Measurements from ENCODE around the gene DZIP1. TPM values are rescaled to one million over a fixed set of nuclear protein-coding genes. Genes with fewer than 3 reads are reported as not detected.
"Not testable (repeated sequence)": the region's sequence is repeated elsewhere in the genome, so short reads cannot be mapped to it uniquely, and the experiment has no call there.

Gene DZIP1
- total and polyA plus RNA-seq, 4 donors, result 10.1 to 25.3 (median 17.5) TPM

DNA sequence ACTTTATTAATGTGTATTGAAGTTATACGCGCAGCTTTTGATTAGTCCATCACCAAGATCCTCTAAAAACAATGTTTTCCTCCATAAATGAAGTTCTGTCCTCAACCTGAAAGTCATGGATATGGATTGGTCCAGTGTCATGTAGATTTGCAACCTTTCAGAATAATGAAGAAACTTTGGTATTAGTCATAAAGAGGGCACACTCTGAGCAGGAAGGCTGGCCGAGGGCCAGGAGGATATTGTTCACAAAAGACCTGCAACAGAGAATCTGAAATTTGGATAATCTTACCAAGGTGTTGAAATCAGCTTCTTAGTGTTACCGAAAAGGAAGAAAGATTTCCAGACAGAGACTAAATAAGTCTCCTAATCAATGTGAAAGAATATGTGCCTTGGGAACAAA lies 71.3 kb downstream of the DZIP1 start:
- DNase-seq (no peak), ATAC-seq (ENCODE audit: low FRiP score) (no peak)
- Histone ChIP-seq H3K4me1 (ENCODE audit: control insufficient read depth in 1 of 2, insufficient read depth in 2 of 2, low read length in 2 of 2) (no peaks in the 10 kb centered on the region), H3K27ac (ENCODE audit: low read depth in 1 of 2, low read length in 2 of 2) (no peak overlapping the region), H3K4me3 (ENCODE audit: low read length in 2 of 2) (no peak overlapping the region), H3K36me3 (ENCODE audit: control insufficient read depth in 1 of 2, insufficient read depth in 2 of 2, low read length in 1 of 2) (no peaks in the 10 kb centered on the region), H3K9me3 (ENCODE audit: control insufficient read depth, low read length) (peaks cover 2% of the 10 kb centered on the region), H3K27me3 (ENCODE audit: control insufficient read depth in 1 of 2, insufficient read depth in 2 of 2, low read length in 1 of 2) (no peaks in the 10 kb centered on the region)
- intact Hi-C loops (cut with DNase I), result no loop called here
- 88 to 89% methylated on average over 4 of the region's 4 CpGs for WGBS, 2 donors

DNA sequence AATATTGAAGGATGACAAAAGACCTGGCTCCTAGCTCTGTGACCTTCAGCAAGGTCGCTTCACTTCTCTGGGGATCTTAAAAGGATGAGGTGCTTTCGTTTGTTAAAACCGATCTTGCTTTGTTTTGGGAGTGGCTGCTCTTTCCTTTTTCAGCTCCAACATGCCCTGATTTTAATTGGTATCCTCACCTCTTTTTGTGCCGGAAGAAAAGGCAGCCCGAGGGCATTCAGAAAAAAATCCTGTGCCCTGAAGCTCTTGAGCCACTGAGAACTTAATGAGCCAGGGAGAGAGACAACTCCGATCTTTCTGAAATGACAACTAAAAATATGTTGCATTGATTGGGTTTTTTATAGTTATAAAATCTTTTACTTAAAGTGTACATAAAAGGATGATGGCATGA lies 72.6 kb downstream of the DZIP1 start:
- H3K27me3 ChIP-seq (ENCODE audit: control insufficient read depth in 1 of 2, insufficient read depth in 2 of 2, low read length in 1 of 2), result no peaks in the 10 kb centered on the region
- intact Hi-C loops (cut with DNase I), result no loop called here
- H3K9me3 ChIP-seq (ENCODE audit: control insufficient read depth, low read length), result peaks cover 2% of the 10 kb centered on the region
- DNase-seq (no peak), ATAC-seq (ENCODE audit: low FRiP score) (no peak)
- H3K4me3 ChIP-seq (ENCODE audit: low read length in 2 of 2), result no peak overlapping the region
- WGBS, 2 donors, result 71 to 75% methylated on average over 6 of the region's 6 CpGs
- H3K4me1 ChIP-seq (ENCODE audit: control insufficient read depth in 1 of 2, insufficient read depth in 2 of 2, low read length in 2 of 2), result no peaks in the 10 kb centered on the region
- no peak overlapping the region for H3K27ac ChIP-seq (ENCODE audit: low read depth in 1 of 2, low read length in 2 of 2)
- H3K36me3 ChIP-seq (ENCODE audit: control insufficient read depth in 1 of 2, insufficient read depth in 2 of 2, low read length in 1 of 2), result no peaks in the 10 kb centered on the region

DNA sequence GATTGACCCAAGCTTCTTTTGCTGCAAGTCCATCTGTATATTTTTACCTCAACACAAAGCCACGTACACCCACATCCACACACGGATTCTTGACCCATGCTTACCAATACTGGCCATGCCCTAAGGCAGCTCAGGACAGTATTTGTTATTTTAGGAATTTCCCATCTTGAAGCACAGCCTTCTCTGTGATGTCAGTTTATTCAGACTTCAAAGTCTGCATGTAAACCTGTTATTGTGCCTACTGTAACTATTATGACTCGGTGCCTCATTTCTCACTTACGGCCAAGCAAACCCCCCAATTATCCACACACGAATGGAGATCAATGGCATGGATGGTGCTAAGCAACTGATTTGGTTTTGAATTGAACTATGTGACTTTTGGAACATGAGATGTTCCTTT lies 74.5 kb downstream of the DZIP1 start:
- ATAC-seq (ENCODE audit: low FRiP score), result no peak
- intact Hi-C loops (cut with DNase I), result no loop called here
- WGBS, 2 donors, result 81% methylated on average over 5 of the region's 5 CpGs

DNA sequence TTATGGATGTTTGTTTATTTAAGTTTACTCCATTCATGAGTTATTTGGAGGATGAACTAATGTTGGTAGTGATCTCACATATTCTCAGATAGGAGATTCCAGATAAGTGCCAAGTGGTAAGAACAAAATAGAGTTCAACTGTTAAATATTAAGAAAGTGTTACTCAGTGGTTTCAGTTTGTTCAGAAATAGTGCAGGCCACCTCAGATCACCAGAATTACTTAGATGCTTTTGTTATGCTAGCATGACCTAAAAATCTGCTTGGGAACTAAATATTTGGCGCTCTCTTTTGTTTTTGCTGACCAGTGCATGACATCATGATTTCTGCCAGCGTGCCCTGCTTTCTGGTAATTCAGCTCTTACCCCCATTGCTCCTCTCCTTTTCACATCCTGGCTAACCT lies 76.4 kb downstream of the DZIP1 start:
- DNase-seq, result no peak
- 60 to 72% methylated on average over 2 of the region's 2 CpGs for WGBS, 2 donors
- H3K27me3 ChIP-seq (ENCODE audit: control insufficient read depth in 1 of 2, insufficient read depth in 2 of 2, low read length in 1 of 2), result no peaks in the 10 kb centered on the region

More for the DNA sequence above, 74.5 kb downstream of the DZIP1 start:
- Histone ChIP-seq H3K4me1 (ENCODE audit: control insufficient read depth in 1 of 2, insufficient read depth in 2 of 2, low read length in 2 of 2) (no peaks in the 10 kb centered on the region), H3K9me3 (ENCODE audit: control insufficient read depth, low read length) (peaks cover 2% of the 10 kb centered on the region), H3K27me3 (ENCODE audit: control insufficient read depth in 1 of 2, insufficient read depth in 2 of 2, low read length in 1 of 2) (no peaks in the 10 kb centered on the region), H3K4me3 (ENCODE audit: low read length in 2 of 2) (no peak overlapping the region), H3K27ac (ENCODE audit: low read depth in 1 of 2, low read length in 2 of 2) (no peak overlapping the region), H3K36me3 (ENCODE audit: control insufficient read depth in 1 of 2, insufficient read depth in 2 of 2, low read length in 1 of 2) (no peaks in the 10 kb centered on the region)
- no peak for DNase-seq

DNA sequence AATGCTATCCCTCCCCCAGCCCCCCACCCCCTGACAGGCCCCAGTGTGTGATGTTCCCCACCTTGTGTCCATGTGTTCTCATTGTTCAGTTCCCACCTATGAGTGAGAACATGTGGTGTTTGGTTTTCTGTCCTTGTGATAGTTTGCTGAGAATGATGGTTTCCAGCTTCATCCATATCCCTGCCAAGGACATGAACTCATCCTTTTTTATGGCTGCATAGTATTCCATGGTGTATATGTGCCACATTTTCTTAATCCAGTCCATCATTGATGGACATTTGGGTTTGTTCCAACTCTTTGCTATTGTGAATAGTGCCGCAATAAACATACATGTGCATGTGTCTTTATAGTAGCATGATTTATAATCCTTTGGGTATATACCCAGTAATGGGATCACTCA lies 78.7 kb downstream of the DZIP1 start:
- H3K36me3 ChIP-seq (ENCODE audit: control insufficient read depth in 1 of 2, insufficient read depth in 2 of 2, low read length in 1 of 2); H3K4me1 ChIP-seq (ENCODE audit: control insufficient read depth in 1 of 2, insufficient read depth in 2 of 2, low read length in 2 of 2); intact Hi-C loops (cut with DNase I); H3K27ac ChIP-seq (ENCODE audit: low read depth in 1 of 2, low read length in 2 of 2); H3K9me3 ChIP-seq (ENCODE audit: control insufficient read depth, low read length); H3K27me3 ChIP-seq (ENCODE audit: control insufficient read depth in 1 of 2, insufficient read depth in 2 of 2, low read length in 1 of 2); ATAC-seq (ENCODE audit: low FRiP score); H3K4me3 ChIP-seq (ENCODE audit: low read length in 2 of 2); DNase-seq: not testable (repeated sequence)
- 98 to 100% methylated on average over 1 of the region's 1 CpG for WGBS, 2 donors

More for the DNA sequence above, 76.4 kb downstream of the DZIP1 start:
- no peaks in the 10 kb centered on the region for H3K4me1 ChIP-seq (ENCODE audit: control insufficient read depth in 1 of 2, insufficient read depth in 2 of 2, low read length in 2 of 2)
- intact Hi-C loops (cut with DNase I), result no loop called here
- H3K4me3 ChIP-seq (ENCODE audit: low read length in 2 of 2), result no peak overlapping the region
- no peak overlapping the region for H3K27ac ChIP-seq (ENCODE audit: low read depth in 1 of 2, low read length in 2 of 2)
- H3K9me3 ChIP-seq (ENCODE audit: control insufficient read depth, low read length), result peaks cover 2% of the 10 kb centered on the region
- ATAC-seq (ENCODE audit: low FRiP score), result no peak
- no peaks in the 10 kb centered on the region for H3K36me3 ChIP-seq (ENCODE audit: control insufficient read depth in 1 of 2, insufficient read depth in 2 of 2, low read length in 1 of 2)

DNA sequence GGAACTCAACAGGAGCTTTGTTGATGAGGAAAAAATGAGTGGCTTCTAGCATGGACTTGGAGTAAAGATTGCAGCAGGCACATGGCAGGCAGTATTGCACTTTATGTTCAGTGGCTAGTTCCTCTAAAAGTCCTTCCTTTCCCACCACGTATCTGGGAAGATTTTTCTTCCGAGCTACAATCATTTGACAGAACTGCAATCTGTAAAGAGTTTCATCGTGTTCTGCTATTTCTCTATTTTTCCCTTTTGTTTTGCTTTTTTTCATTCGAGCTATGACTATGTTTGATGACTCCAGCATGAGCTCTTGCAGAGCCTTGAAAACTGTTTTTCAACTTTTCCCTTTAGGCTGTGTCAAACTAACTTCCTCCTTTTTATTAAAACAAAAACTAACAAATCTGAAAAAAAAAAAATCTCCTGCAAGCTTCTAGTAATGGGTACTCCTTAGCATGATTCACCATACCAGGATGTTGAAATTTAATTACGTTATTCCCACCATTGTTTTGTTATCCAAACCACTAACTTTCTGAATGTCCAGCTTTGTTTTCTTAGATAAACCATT lies 79.7 kb downstream of the DZIP1 start:
- DNase-seq, result no peak
- Histone ChIP-seq H3K9me3 (ENCODE audit: control insufficient read depth, low read length) (peaks cover 2% of the 10 kb centered on the region), H3K27me3 (ENCODE audit: control insufficient read depth in 1 of 2, insufficient read depth in 2 of 2, low read length in 1 of 2) (no peaks in the 10 kb centered on the region), H3K27ac (ENCODE audit: low read depth in 1 of 2, low read length in 2 of 2) (no peak overlapping the region), H3K4me3 (ENCODE audit: low read length in 2 of 2) (no peak overlapping the region), H3K4me1 (ENCODE audit: control insufficient read depth in 1 of 2, insufficient read depth in 2 of 2, low read length in 2 of 2) (no peaks in the 10 kb centered on the region), H3K36me3 (ENCODE audit: control insufficient read depth in 1 of 2, insufficient read depth in 2 of 2, low read length in 1 of 2) (no peaks in the 10 kb centered on the region)
- 10 to 13% methylated on average over 5 of the region's 5 CpGs for WGBS, 2 donors
- intact Hi-C loops (cut with DNase I), result no loop called here
- no peak for ATAC-seq (ENCODE audit: low FRiP score)

DNA sequence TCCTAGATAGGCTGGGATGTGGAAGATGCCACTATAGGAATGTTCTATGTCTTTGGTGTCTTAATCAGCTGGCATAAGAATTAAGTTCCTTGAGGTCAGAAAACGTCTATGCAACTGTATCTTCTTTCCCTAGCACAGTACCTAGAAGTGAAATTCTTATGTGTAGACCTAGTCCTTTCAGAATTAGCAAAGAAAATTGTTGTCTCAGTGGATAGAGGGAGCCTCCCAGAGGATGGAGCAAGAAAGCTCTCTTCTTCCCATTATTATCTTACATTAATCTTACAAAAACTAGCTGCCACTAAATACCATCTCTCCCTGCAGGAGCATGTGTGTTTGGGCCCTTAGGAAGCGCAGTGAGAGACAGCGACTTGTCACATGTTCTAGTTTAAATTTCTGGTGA lies 80.4 kb downstream of the DZIP1 start:
- H3K4me1 ChIP-seq (ENCODE audit: control insufficient read depth in 1 of 2, insufficient read depth in 2 of 2, low read length in 2 of 2), result no peaks in the 10 kb centered on the region
- ATAC-seq (ENCODE audit: low FRiP score), result no peak
- WGBS, 2 donors, result 73 to 74% methylated on average over 3 of the region's 3 CpGs
- DNase-seq, result no peak
- no peaks in the 10 kb centered on the region for H3K36me3 ChIP-seq (ENCODE audit: control insufficient read depth in 1 of 2, insufficient read depth in 2 of 2, low read length in 1 of 2)
- no peak overlapping the region for H3K27ac ChIP-seq (ENCODE audit: low read depth in 1 of 2, low read length in 2 of 2)
- no peaks in the 10 kb centered on the region for H3K27me3 ChIP-seq (ENCODE audit: control insufficient read depth in 1 of 2, insufficient read depth in 2 of 2, low read length in 1 of 2)
- H3K9me3 ChIP-seq (ENCODE audit: control insufficient read depth, low read length), result peaks cover 2% of the 10 kb centered on the region
- intact Hi-C loops (cut with DNase I), result no loop called here
- no peak overlapping the region for H3K4me3 ChIP-seq (ENCODE audit: low read length in 2 of 2)

DNA sequence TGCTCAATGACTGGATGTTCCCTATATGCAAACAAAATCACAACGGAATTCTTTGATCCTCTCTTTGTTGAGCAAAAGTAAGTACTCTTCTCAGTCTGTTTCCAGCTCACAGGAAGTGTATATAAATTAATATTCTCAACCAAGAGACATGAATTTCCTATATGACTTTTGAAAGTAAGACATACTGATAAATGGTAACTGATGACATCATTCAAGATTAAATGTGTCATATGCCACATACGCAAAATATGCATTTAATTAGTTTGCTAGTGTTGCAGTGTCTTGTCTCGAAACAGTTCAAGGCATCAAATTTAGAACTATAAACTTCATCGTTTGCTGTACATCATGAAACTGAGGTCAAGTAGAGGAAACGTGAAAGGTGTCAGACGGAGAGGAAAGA lies 84.1 kb downstream of the DZIP1 start:
- H3K27me3 ChIP-seq (ENCODE audit: control insufficient read depth in 1 of 2, insufficient read depth in 2 of 2, low read length in 1 of 2), result no peaks in the 10 kb centered on the region
- 80 to 87% methylated on average over 6 of the region's 6 CpGs for WGBS, 2 donors
- no peak overlapping the region for H3K4me3 ChIP-seq (ENCODE audit: low read length in 2 of 2)
- DNase-seq (no peak), ATAC-seq (ENCODE audit: low FRiP score) (no peak)
- H3K27ac ChIP-seq (ENCODE audit: low read depth in 1 of 2, low read length in 2 of 2), result no peak overlapping the region
- H3K9me3 ChIP-seq (ENCODE audit: control insufficient read depth, low read length), result no peaks in the 10 kb centered on the region
- intact Hi-C loops (cut with DNase I), result no loop called here
- no peaks in the 10 kb centered on the region for H3K4me1 ChIP-seq (ENCODE audit: control insufficient read depth in 1 of 2, insufficient read depth in 2 of 2, low read length in 2 of 2)
- no peaks in the 10 kb centered on the region for H3K36me3 ChIP-seq (ENCODE audit: control insufficient read depth in 1 of 2, insufficient read depth in 2 of 2, low read length in 1 of 2)

DNA sequence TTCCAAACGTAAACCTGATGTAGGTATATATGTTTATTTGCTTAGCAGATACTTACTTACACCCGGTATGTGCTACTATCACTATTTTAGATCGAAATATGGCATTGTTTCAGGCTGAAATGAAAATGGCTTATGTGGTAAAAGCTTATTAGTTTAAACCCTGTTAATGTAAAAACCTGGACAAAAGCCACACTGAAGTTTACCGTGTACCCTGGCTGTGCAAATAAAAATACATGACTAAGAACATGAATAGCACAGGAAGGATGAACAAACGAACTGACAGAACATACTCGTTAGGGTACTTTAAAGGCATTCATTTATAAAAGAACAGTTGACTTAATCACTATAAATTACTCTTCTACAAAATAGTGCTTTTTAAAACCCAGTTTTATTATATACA lies 85.4 kb downstream of the DZIP1 start:
- Histone ChIP-seq H3K4me3 (ENCODE audit: low read length in 2 of 2) (no peak overlapping the region), H3K36me3 (ENCODE audit: control insufficient read depth in 1 of 2, insufficient read depth in 2 of 2, low read length in 1 of 2) (no peaks in the 10 kb centered on the region), H3K4me1 (ENCODE audit: control insufficient read depth in 1 of 2, insufficient read depth in 2 of 2, low read length in 2 of 2) (no peaks in the 10 kb centered on the region), H3K9me3 (ENCODE audit: control insufficient read depth, low read length) (no peaks in the 10 kb centered on the region), H3K27me3 (ENCODE audit: control insufficient read depth in 1 of 2, insufficient read depth in 2 of 2, low read length in 1 of 2) (no peaks in the 10 kb centered on the region), H3K27ac (ENCODE audit: low read depth in 1 of 2, low read length in 2 of 2) (no peak overlapping the region)
- DNase-seq, result no peak
- WGBS, 2 donors, result 66 to 70% methylated on average over 6 of the region's 6 CpGs
- no peak for ATAC-seq (ENCODE audit: low FRiP score)
- intact Hi-C loops (cut with DNase I), result no loop called here

Measured in aorta (tissue), 5 donors.